Fibroblast of mammary gland (primary cell): ENCODE data around the gene SP9.

ENCODE experiments used
- DNase-seq: peaks from one replicate; pipeline ENCODE4 v3.0.0-alpha.2; 2010; ENCODE audit warnings: low read depth
- H3K4me3 ChIP-seq: 2 replicates; pipeline ENCODE4 v1.5.1; 2011; ENCODE audit warnings: low read depth, mild to moderate bottlenecking, low read length, moderate library complexity; ENCODE audit not compliant: control insufficient read depth
- CTCF ChIP-seq: conservative IDR thresholded peaks from 2 replicates; pipeline ENCODE4 v1.5.1; 2011; ENCODE audit warnings: low read depth, low read length, inconsistent platforms; ENCODE audit not compliant: control insufficient read depth, insufficient read depth

Gene SP9

DNA sequence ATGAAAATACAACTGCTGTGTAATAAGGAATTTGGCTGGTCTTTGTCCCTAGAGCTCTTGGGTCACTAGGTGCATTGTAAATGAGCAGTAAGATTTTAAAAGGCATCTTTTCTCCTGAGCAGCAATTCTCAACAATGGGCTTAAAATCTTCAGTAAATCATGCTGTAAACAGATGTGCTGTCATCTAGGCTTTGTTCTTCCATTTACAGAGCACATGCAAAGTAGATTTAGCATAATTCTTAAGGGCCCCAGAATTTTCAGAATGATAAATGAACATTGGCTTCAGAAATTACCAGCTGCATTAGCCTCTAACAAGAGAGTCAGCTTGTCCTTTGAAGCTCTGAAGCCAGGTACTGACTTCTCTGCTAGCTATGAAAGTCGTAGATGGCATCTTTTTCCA is 33.9 kb downstream of the SP9 start:
- no peak for DNase-seq
- TF ChIP-seq CTCF = no peak

GRCh38 chr2:174376967-174377366 is 42.2 kb downstream of the SP9 start:
- peak; percentile 41 for DNase-seq
- no peak for TF ChIP-seq CTCF
- H3K4me3 ChIP-seq = no peak overlapping the region

More for the DNA sequence above, 33.9 kb downstream of the SP9 start:
- no peak overlapping the region for H3K4me3 ChIP-seq

DNA sequence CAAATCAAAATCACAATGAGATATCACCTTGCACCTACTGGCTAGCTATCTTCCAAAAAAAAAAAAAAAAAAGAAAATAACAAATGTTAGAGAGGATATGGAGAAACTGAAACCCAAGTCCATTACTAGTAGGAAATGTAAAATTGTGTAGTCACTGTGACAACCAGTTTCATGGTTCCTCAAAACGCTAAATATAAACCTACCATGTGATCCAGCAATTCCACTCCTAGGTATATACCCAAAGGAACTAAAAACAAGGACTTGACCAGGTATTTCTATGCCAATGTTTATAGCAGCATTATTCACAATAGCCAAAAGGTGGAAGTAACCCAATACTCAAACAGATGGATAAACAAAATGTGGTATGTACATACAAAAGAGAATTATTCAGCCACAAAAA is 49.0 kb downstream of the SP9 start:
- H3K4me3 ChIP-seq = no peak overlapping the region
- no peak for TF ChIP-seq CTCF
- DNase-seq = no peak

DNA sequence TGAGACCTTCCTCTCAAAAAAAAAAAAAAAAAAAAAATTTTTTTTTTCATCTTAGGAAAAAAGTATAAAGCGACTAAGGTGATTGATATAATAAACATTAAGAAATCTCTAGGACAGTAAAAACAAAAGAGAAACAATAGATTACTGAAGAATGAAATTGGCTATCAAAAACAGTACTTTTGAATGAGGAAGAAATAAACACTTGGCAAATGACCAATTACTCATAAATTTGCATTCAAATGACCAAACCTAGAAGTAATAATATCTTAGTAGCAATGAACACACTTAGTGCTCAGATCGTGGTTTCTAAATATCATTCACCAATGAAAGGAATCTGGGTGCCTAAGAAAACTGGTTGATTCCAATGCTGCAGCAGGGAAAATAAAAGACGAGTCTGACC is 50.4 kb downstream of the SP9 start:
- no peak for TF ChIP-seq CTCF
- no peak overlapping the region for H3K4me3 ChIP-seq
- no peak for DNase-seq
